Mucosa of descending colon (tissue), 3 donors: ENCODE data around the gene C11orf65. TPM values are rescaled to one million over a fixed set of nuclear protein-coding genes. Genes with fewer than 3 reads are reported as not detected.

Experiments
- ATAC-seq: fragments of 200-7000 bp; cut with Tn5 transposase; one replicate; pipeline ENCODE4 v1.9.1; 2020; ENCODE audit warnings: mild to moderate bottlenecking, moderate library complexity
- DNase-seq, 3 donors: peaks; one replicate each; pipeline ENCODE4 v3.0.0-alpha.2; 2020
- H3K36me3 ChIP-seq: fragments of 200-600 bp; one replicate; pipeline ENCODE4 v1.8.0; 2021; ENCODE audit warnings: low read depth, mild to moderate bottlenecking
- H3K4me1 ChIP-seq: fragments of 200-600 bp; one replicate; pipeline ENCODE4 v1.8.0; 2021; ENCODE audit warnings: low read depth, mild to moderate bottlenecking
- H3K4me3 ChIP-seq: fragments of 200-600 bp; one replicate; pipeline ENCODE4 v1.8.0; 2021; ENCODE audit warnings: mild to moderate bottlenecking
- H3K9me3 ChIP-seq: fragments of 200-600 bp; one replicate; pipeline ENCODE4 v1.8.0; 2021; ENCODE audit warnings: mild to moderate bottlenecking
- CTCF ChIP-seq: fragments of 200-600 bp; IDR thresholded peaks from one replicate; pipeline ENCODE4 v1.8.0; 2022; ENCODE audit warnings: antibody characterized with exemption, mild to moderate bottlenecking
- intact Hi-C, 2 donors: fragments of 100-400 bp; cut with DNase I in 1 of 2; cut with micrococcal nuclease in 1 of 2; formaldehyde crosslinking; loops; one replicate each; pipeline versions ENCODE4 v1.11.0 to v1.11.1; 2022; cut with DNase I, micrococcal nuclease
- total RNA-seq, 3 donors: library from RNA; stranded (reverse); fragmentation: NEBNext Ultra II Directional in 2 of 3; extraction: Animal tissue kit (Norgen Biotek cat#: 25700) in 2 of 3; gene quantifications; one replicate each; pipeline versions ENCODE4 v1.2.1 to v1.2.4, GENCODE V29; 2021 to 2023
- donor health status: DM: no; HTN: no; CAD: no; lungs with moderate emphysema.
- donor health status: DM: no; HTN: no; CAD: no.
- donor health status: DM: no; HTN: yes; CAD: no.

The C11orf65 gene
- total RNA-seq, 3 donors from 2014 or later: 0.31 to 1.3 (median 0.35) TPM

- intact Hi-C loops: no loop called here
- TF ChIP-seq CTCF: no peak
- Histone ChIP-seq H3K36me3 (no peaks in the 10 kb centered on the region), H3K4me3 (no peak overlapping the region), H3K4me1 (no peaks in the 10 kb centered on the region), H3K9me3 (no peaks in the 10 kb centered on the region)
- no peak for ATAC-seq
- no peak for DNase-seq
Measured at GRCh38 chr11:108486828-108487227, 19.5 kb upstream of the C11orf65 start.

GRCh38 chr11:108486331-108486730 lies 19.0 kb upstream of the C11orf65 start:
- H3K36me3 ChIP-seq: no peaks in the 10 kb centered on the region
- DNase-seq: no peak
- no peak for ATAC-seq

GRCh38 chr11:108483163-108483562 lies 15.8 kb upstream of the C11orf65 start:
- no peak for ATAC-seq
- DNase-seq: no peak
- no peaks in the 10 kb centered on the region for H3K4me1 ChIP-seq

More at GRCh38 chr11:108486331-108486730, 19.0 kb upstream of the C11orf65 start:
- no peaks in the 10 kb centered on the region for H3K9me3 ChIP-seq
- TF ChIP-seq CTCF: no peak
- intact Hi-C loops: no loop called here
- H3K4me3 ChIP-seq: no peak overlapping the region
- no peaks in the 10 kb centered on the region for H3K4me1 ChIP-seq

GRCh38 chr11:108474664-108475463 lies 7.5 kb upstream of the C11orf65 start:
- Histone ChIP-seq H3K4me1 (peaks cover 5% of the 10 kb centered on the region), H3K9me3 (no peaks in the 10 kb centered on the region), H3K4me3 (no peak overlapping the region), H3K36me3 (no peaks in the 10 kb centered on the region)
- no peak for TF ChIP-seq CTCF
- DNase-seq (no peak), ATAC-seq (no peak)
- intact Hi-C loops: no loop called here

More at GRCh38 chr11:108483163-108483562, 15.8 kb upstream of the C11orf65 start:
- no peaks in the 10 kb centered on the region for H3K9me3 ChIP-seq
- H3K4me3 ChIP-seq: no peak overlapping the region
- H3K36me3 ChIP-seq: no peaks in the 10 kb centered on the region
- intact Hi-C loops: no loop called here
- TF ChIP-seq CTCF: no peak

- Histone ChIP-seq H3K4me1 (peaks cover 7% of the 10 kb centered on the region), H3K9me3 (no peaks in the 10 kb centered on the region), H3K36me3 (no peaks in the 10 kb centered on the region), H3K4me3 (no peak overlapping the region)
- no peak for ATAC-seq
- DNase-seq: no peak
- intact Hi-C loops: no loop called here
- no peak for TF ChIP-seq CTCF
Measured at GRCh38 chr11:108472681-108473080, 5.4 kb upstream of the C11orf65 start.
